GM18526 (cell line): ENCODE measurements around the gene TRAIP.

Experiments used
- POLR2A ChIP-seq: IDR thresholded peaks from 3 replicates; pipeline ENCODE4 v1.6.1; 2011; ENCODE audit not compliant: insufficient read length; ENCODE audit errors: extremely low read depth

The TRAIP gene

GRCh38 chr3:49788056-49788455, 68.3 kb downstream of the TRAIP start:
- no peak for TF ChIP-seq POLR2A

- TF ChIP-seq POLR2A = no peak
These were observed 68.8 kb downstream of the TRAIP start for GRCh38 chr3:49787536-49787935.

- no peak for TF ChIP-seq POLR2A
These were observed 69.2 kb downstream of the TRAIP start for GRCh38 chr3:49787182-49787464.

- TF ChIP-seq POLR2A = peak; percentile 74
These were observed 69.8 kb downstream of the TRAIP start, which contains the start of gene IP6K1 for GRCh38 chr3:49786357-49787181. IP6K1 (minus strand) TSS chr3:49786542; CDS start chr3:49748040, 38,502 bp downstream.

- TF ChIP-seq POLR2A = no peak
These were observed 70.6 kb downstream of the TRAIP start for GRCh38 chr3:49785565-49786356.

GRCh38 chr3:49781415-49782199, 74.8 kb downstream of the TRAIP start:
- no peak for TF ChIP-seq POLR2A

GRCh38 chr3:49780080-49780974, 76.0 kb downstream of the TRAIP start:
- no peak for TF ChIP-seq POLR2A

- TF ChIP-seq POLR2A = no peak
These were observed 76.8 kb downstream of the TRAIP start for GRCh38 chr3:49779358-49780079.
